ENCODE measurements around the gene CMAS. TPM values are rescaled to one million over a fixed set of nuclear protein-coding genes. Genes with fewer than 3 reads are reported as not detected.

The CMAS gene
- total and polyA plus RNA-seq, 3 donors from 2014 or later, result 119 to 131 (median 130) TPM

- H3K4me3 ChIP-seq, result no peak overlapping the region
- H3K27ac ChIP-seq, result peak overlapping the region; percentile 9 to 18
- no peaks in the 10 kb centered on the region for H3K27me3 ChIP-seq
- intact Hi-C loops (cut with DNase I; ENCODE audit: low total_unique reads), result no loop called here
- DNase-seq, result no peak
- H3K4me1 ChIP-seq, result peaks cover 37% of the 10 kb centered on the region
- H3K9me3 ChIP-seq, result no peaks in the 10 kb centered on the region
- TF ChIP-seq CTCF (IDR thresholded peaks at IDR 0.05) (no peak), POLR2A (IDR thresholded peaks at IDR 0.05) (no peak)
- H3K36me3 ChIP-seq (ENCODE audit: low read depth, missing control alignments), result no peaks in the 10 kb centered on the region
Measured at GRCh38 chr12:22038734-22039133, 7.3 kb upstream of the CMAS start.

- no peaks in the 10 kb centered on the region for H3K9me3 ChIP-seq
- 43 to 68% methylated on average over 4 of the region's 4 CpGs for WGBS, 2 donors
- no peaks in the 10 kb centered on the region for H3K36me3 ChIP-seq (ENCODE audit: low read depth, missing control alignments)
- DNase-seq, result peak; percentile 65
- H3K27ac ChIP-seq, result peak overlapping the region in 1 of 2 donors; percentile 18
- no peak overlapping the region for H3K4me3 ChIP-seq
- TF ChIP-seq POLR2A (IDR thresholded peaks at IDR 0.05) (no peak), CTCF (IDR thresholded peaks at IDR 0.05) (no peak)
- peaks cover 33% of the 10 kb centered on the region for H3K4me1 ChIP-seq
- intact Hi-C loops (cut with DNase I; ENCODE audit: low total_unique reads), result no loop called here
- H3K27me3 ChIP-seq, result no peaks in the 10 kb centered on the region
Measured at GRCh38 chr12:22039361-22039760, 6.7 kb upstream of the CMAS start.

- H3K4me1 ChIP-seq, result peaks cover 22% of the 10 kb centered on the region
- DNase-seq, result no peak
- no peak overlapping the region for H3K4me3 ChIP-seq
- no peaks in the 10 kb centered on the region for H3K9me3 ChIP-seq
- intact Hi-C loops (cut with DNase I; ENCODE audit: low total_unique reads), result no loop called here
- 65 to 82% methylated on average over 9 of the region's 9 CpGs for WGBS, 2 donors
- TF ChIP-seq POLR2A (IDR thresholded peaks at IDR 0.05), result no peak
- no peak for TF ChIP-seq CTCF (IDR thresholded peaks at IDR 0.05)
- H3K27me3 ChIP-seq, result no peaks in the 10 kb centered on the region
- H3K27ac ChIP-seq, result peak overlapping the region in 1 of 2 donors; percentile 89
- H3K36me3 ChIP-seq (ENCODE audit: low read depth, missing control alignments), result no peaks in the 10 kb centered on the region
Measured at GRCh38 chr12:22042976-22043669, 2.9 kb upstream of the CMAS start.

GRCh38 chr12:22043943-22044342, 2.1 kb upstream of the CMAS start:
- Histone ChIP-seq H3K27ac (peak overlapping the region; percentile 52 to 89), H3K9me3 (no peaks in the 10 kb centered on the region), H3K4me3 (no peak overlapping the region), H3K4me1 (peaks cover 25% of the 10 kb centered on the region), H3K36me3 (ENCODE audit: low read depth, missing control alignments) (peaks cover under 1% of the 10 kb centered on the region), H3K27me3 (no peaks in the 10 kb centered on the region)
- intact Hi-C loops (cut with DNase I; ENCODE audit: low total_unique reads), result no loop called here
- TF ChIP-seq CTCF (IDR thresholded peaks at IDR 0.05) (no peak), POLR2A (IDR thresholded peaks at IDR 0.05) (no peak)
- DNase-seq, result no peak
- WGBS, 2 donors, result 52 to 57% methylated on average over 2 of the region's 2 CpGs

GRCh38 chr12:22044391-22044790, 1.6 kb upstream of the CMAS start:
- TF ChIP-seq CTCF (IDR thresholded peaks at IDR 0.05) (no peak), POLR2A (IDR thresholded peaks at IDR 0.05) (no peak)
- Histone ChIP-seq H3K4me3 (no peak overlapping the region), H3K27ac (peak overlapping the region; percentile 52 to 89), H3K36me3 (ENCODE audit: low read depth, missing control alignments) (peaks cover 3% of the 10 kb centered on the region), H3K9me3 (no peaks in the 10 kb centered on the region), H3K4me1 (peaks cover 25% of the 10 kb centered on the region), H3K27me3 (no peaks in the 10 kb centered on the region)
- WGBS, 2 donors, result 34 to 41% methylated on average over 2 of the region's 2 CpGs
- no peak for DNase-seq
- intact Hi-C loops (cut with DNase I; ENCODE audit: low total_unique reads), result no loop called here
